ENCODE results near the gene PLEKHB2. TPM values are rescaled to one million over a fixed set of nuclear protein-coding genes. Genes with fewer than 3 reads are reported as not detected.
"Not testable (repeated sequence)": the region's sequence is repeated elsewhere in the genome, so short reads cannot be mapped to it uniquely, and the experiment has no call there.

The PLEKHB2 gene
- total RNA-seq, 2 experiments from 2014 or later, result 58.5 to 64.3 TPM

- CTCF ChIA-PET, result interaction anchor here (1.3 kb wide), 1 partner anchor 13 kb away, joined by 3 read pairs; no protein-coding TSS in a partner anchor
- ATAC-seq, result no peak
- no peak overlapping the region for H3K27ac Mint-ChIP-seq
- H3K4me3 Mint-ChIP-seq, result no peak overlapping the region
- DNase-seq, result no peak
- peaks cover 43% of the 10 kb centered on the region for H3K36me3 Mint-ChIP-seq
- H3K9me3 Mint-ChIP-seq (ENCODE audit: low read depth), result no peaks in the 10 kb centered on the region
- H3K27me3 Mint-ChIP-seq, result no peaks in the 10 kb centered on the region
- peaks cover 5% of the 10 kb centered on the region for H3K4me1 Mint-ChIP-seq
Observed at GRCh38 chr2:131132729-131133128, 27.6 kb downstream of the PLEKHB2 start.

- H3K36me3 Mint-ChIP-seq, result peaks cover 36% of the 10 kb centered on the region
Observed at GRCh38 chr2:131140581-131140980, 35.4 kb downstream of the PLEKHB2 start.

GRCh38 chr2:131142849-131143248 lies 37.7 kb downstream of the PLEKHB2 start:
- CTCF ChIA-PET, result no interaction called here
- H3K27ac Mint-ChIP-seq, result no peak overlapping the region
- peaks cover 7% of the 10 kb centered on the region for H3K4me1 Mint-ChIP-seq
- H3K27me3 Mint-ChIP-seq, result no peaks in the 10 kb centered on the region
- peaks cover 32% of the 10 kb centered on the region for H3K36me3 Mint-ChIP-seq
- DNase-seq (no peak), ATAC-seq (no peak)
- no peak overlapping the region for H3K4me3 Mint-ChIP-seq
- no peaks in the 10 kb centered on the region for H3K9me3 Mint-ChIP-seq (ENCODE audit: low read depth)

More at GRCh38 chr2:131140581-131140980, 35.4 kb downstream of the PLEKHB2 start:
- no peak overlapping the region for H3K4me3 Mint-ChIP-seq
- H3K27me3 Mint-ChIP-seq, result no peaks in the 10 kb centered on the region
- CTCF ChIA-PET, result interaction anchor here (1.0 kb wide), 1 partner anchor 14 kb away, joined by 3 read pairs; no protein-coding TSS in a partner anchor
- H3K27ac Mint-ChIP-seq, result no peak overlapping the region
- no peaks in the 10 kb centered on the region for H3K9me3 Mint-ChIP-seq (ENCODE audit: low read depth)
- DNase-seq (no peak), ATAC-seq (no peak)
- peaks cover 5% of the 10 kb centered on the region for H3K4me1 Mint-ChIP-seq

- CTCF ChIA-PET, result no interaction called here
- DNase-seq (no peak), ATAC-seq (no peak)
- no peak overlapping the region for H3K4me3 Mint-ChIP-seq
- H3K9me3 Mint-ChIP-seq (ENCODE audit: low read depth), result no peaks in the 10 kb centered on the region
- peaks cover 7% of the 10 kb centered on the region for H3K4me1 Mint-ChIP-seq
- no peak overlapping the region for H3K27ac Mint-ChIP-seq
- H3K27me3 Mint-ChIP-seq, result no peaks in the 10 kb centered on the region
- H3K36me3 Mint-ChIP-seq, result peaks cover 32% of the 10 kb centered on the region
Observed at GRCh38 chr2:131143803-131144202, 38.7 kb downstream of the PLEKHB2 start.

- DNase-seq (no peak), ATAC-seq (no peak)
- Mint-ChIP-seq H3K4me1 (peaks cover 7% of the 10 kb centered on the region), H3K4me3 (no peak overlapping the region), H3K27me3 (no peaks in the 10 kb centered on the region), H3K9me3 (ENCODE audit: low read depth) (no peaks in the 10 kb centered on the region), H3K36me3 (peaks cover 34% of the 10 kb centered on the region), H3K27ac (no peak overlapping the region)
- CTCF ChIA-PET, result interaction anchor here (1.0 to 2.1 kb wide), 2 partner anchors 9 to 11 kb away, joined by 3 to 7 read pairs; no protein-coding TSS in a partner anchor
Observed at GRCh38 chr2:131145040-131145439, 39.9 kb downstream of the PLEKHB2 start.

GRCh38 chr2:131146231-131146630 lies 41.1 kb downstream of the PLEKHB2 start:
- H3K9me3 Mint-ChIP-seq (ENCODE audit: low read depth), result no peaks in the 10 kb centered on the region
- peaks cover 26% of the 10 kb centered on the region for H3K36me3 Mint-ChIP-seq
- H3K4me1 Mint-ChIP-seq, result peaks cover 4% of the 10 kb centered on the region
- no peaks in the 10 kb centered on the region for H3K27me3 Mint-ChIP-seq
- DNase-seq (no peak), ATAC-seq (no peak)
- H3K27ac Mint-ChIP-seq, result no peak overlapping the region
- CTCF ChIA-PET, result interaction anchor here (0.8 to 2.1 kb wide), 4 partner anchors 9 to 349 kb away, joined by 4 to 8 read pairs (median 6); no protein-coding TSS in a partner anchor
- H3K4me3 Mint-ChIP-seq, result no peak overlapping the region

GRCh38 chr2:131146749-131147148 lies 41.6 kb downstream of the PLEKHB2 start:
- Mint-ChIP-seq H3K27me3 (no peaks in the 10 kb centered on the region), H3K4me1 (peaks cover 4% of the 10 kb centered on the region), H3K9me3 (ENCODE audit: low read depth) (no peaks in the 10 kb centered on the region), H3K36me3 (peaks cover 26% of the 10 kb centered on the region), H3K4me3 (no peak overlapping the region), H3K27ac (no peak overlapping the region)
- no peak for DNase-seq
- CTCF ChIA-PET, result interaction anchor here (0.8 to 2.1 kb wide), 4 partner anchors 9 to 349 kb away, joined by 4 to 8 read pairs (median 6); no protein-coding TSS in a partner anchor
- ATAC-seq, result no peak

GRCh38 chr2:131148426-131148825 lies 43.3 kb downstream of the PLEKHB2 start:
- Mint-ChIP-seq H3K27ac (peak overlapping the region; percentile 12), H3K36me3 (peaks cover 17% of the 10 kb centered on the region)
- CTCF ChIA-PET, result no interaction called here

GRCh38 chr2:131150109-131150508 lies 45.0 kb downstream of the PLEKHB2 start:
- DNase-seq; H3K4me3 Mint-ChIP-seq; H3K9me3 Mint-ChIP-seq (ENCODE audit: low read depth); CTCF ChIA-PET; H3K27ac Mint-ChIP-seq; ATAC-seq; H3K27me3 Mint-ChIP-seq: not testable (repeated sequence)
- H3K4me1 Mint-ChIP-seq, result peaks cover 19% of the 10 kb centered on the region
- peaks cover 12% of the 10 kb centered on the region for H3K36me3 Mint-ChIP-seq

More at GRCh38 chr2:131148426-131148825, 43.3 kb downstream of the PLEKHB2 start:
- Mint-ChIP-seq H3K4me1 (peaks cover 5% of the 10 kb centered on the region), H3K9me3 (ENCODE audit: low read depth) (no peaks in the 10 kb centered on the region), H3K27me3 (no peaks in the 10 kb centered on the region), H3K4me3 (no peak overlapping the region)
- ATAC-seq (no peak), DNase-seq (no peak)

- Mint-ChIP-seq H3K9me3 (ENCODE audit: low read depth) (no peaks in the 10 kb centered on the region), H3K27ac (no peak overlapping the region), H3K36me3 (peaks cover 12% of the 10 kb centered on the region), H3K27me3 (no peaks in the 10 kb centered on the region), H3K4me1 (peaks cover 26% of the 10 kb centered on the region), H3K4me3 (no peak overlapping the region)
- CTCF ChIA-PET, result interaction anchor here (1.3 kb wide), 2 partner anchors 262 to 354 kb away, joined by 3 read pairs; no protein-coding TSS in a partner anchor
- DNase-seq (no peak), ATAC-seq (no peak)
Observed at GRCh38 chr2:131151398-131151797, 46.3 kb downstream of the PLEKHB2 start.

- Mint-ChIP-seq H3K9me3 (ENCODE audit: low read depth) (no peaks in the 10 kb centered on the region), H3K4me3 (no peak overlapping the region), H3K27me3 (no peaks in the 10 kb centered on the region), H3K27ac (no peak overlapping the region), H3K36me3 (peaks cover 11% of the 10 kb centered on the region), H3K4me1 (peaks cover 29% of the 10 kb centered on the region)
- DNase-seq (no peak), ATAC-seq (no peak)
- CTCF ChIA-PET, result interaction anchor here (0.9 to 3.1 kb wide), 4 partner anchors 79 to 521 kb away, joined by 3 to 21 read pairs (median 3); no protein-coding TSS in a partner anchor
Observed at GRCh38 chr2:131152074-131152473, 46.9 kb downstream of the PLEKHB2 start.

- Mint-ChIP-seq H3K4me3 (no peak overlapping the region), H3K27me3 (no peaks in the 10 kb centered on the region), H3K4me1 (peaks cover 29% of the 10 kb centered on the region), H3K36me3 (peaks cover 9% of the 10 kb centered on the region), H3K9me3 (ENCODE audit: low read depth) (no peaks in the 10 kb centered on the region), H3K27ac (no peak overlapping the region)
- CTCF ChIA-PET, result interaction anchor here (0.9 to 3.1 kb wide), 15 partner anchors 9 to 538 kb away, joined by 3 to 21 read pairs (median 5); partner anchors contain the start of gene MZT2A
- no peak for ATAC-seq
- DNase-seq, result no peak
Observed at GRCh38 chr2:131153529-131153928, 48.4 kb downstream of the PLEKHB2 start.

GRCh38 chr2:131154071-131154531 lies 49.0 kb downstream of the PLEKHB2 start:
- CTCF ChIA-PET, result interaction anchor here (0.9 to 3.1 kb wide), 18 partner anchors 10 to 647 kb away, joined by 3 to 21 read pairs (median 4); partner anchors contain the start of gene MZT2A
- Mint-ChIP-seq H3K4me1 (peaks cover 29% of the 10 kb centered on the region), H3K27me3 (no peaks in the 10 kb centered on the region), H3K4me3 (no peak overlapping the region), H3K27ac (peak overlapping the region; percentile 2), H3K36me3 (peaks cover 6% of the 10 kb centered on the region), H3K9me3 (ENCODE audit: low read depth) (no peaks in the 10 kb centered on the region)
- ATAC-seq, result peak; percentile 92
- DNase-seq, result peak; percentile 87

- H3K27me3 Mint-ChIP-seq, result no peaks in the 10 kb centered on the region
- H3K36me3 Mint-ChIP-seq, result peaks cover 4% of the 10 kb centered on the region
- CTCF ChIA-PET, result interaction anchor here (0.9 to 3.1 kb wide), 15 partner anchors 10 to 647 kb away, joined by 3 to 21 read pairs (median 4); partner anchors contain the start of gene MZT2A
- ATAC-seq, result no peak
- H3K9me3 Mint-ChIP-seq (ENCODE audit: low read depth), result no peaks in the 10 kb centered on the region
- no peak overlapping the region for H3K27ac Mint-ChIP-seq
- no peak overlapping the region for H3K4me3 Mint-ChIP-seq
- DNase-seq, result no peak
- peaks cover 29% of the 10 kb centered on the region for H3K4me1 Mint-ChIP-seq
Observed at GRCh38 chr2:131154647-131155046, 49.5 kb downstream of the PLEKHB2 start.

All from activated CD8-positive, alpha-beta memory T cell treated with anti-CD3 and anti-CD28 coated beads, Interleukin-2, amount 10 ng/mL, durations not matched to agents 7 days and 5 days (primary cell).